Measurements from ENCODE around the gene NRG3.

Gene NRG3

GRCh38 chr10:82692458-82692857, 817.5 kb downstream of the NRG3 start:
- Histone ChIP-seq H3K4me3 (ENCODE audit: low read length) (no peak overlapping the region), H3K4me1 (ENCODE audit: control insufficient read depth, low read length) (no peaks in the 10 kb centered on the region), H3K9me3 (ENCODE audit: control insufficient read depth, insufficient read depth, low read length) (0 out of 2 replicates have a peak, but pooled peaks cover 4% of the 10 kb centered on the region), H3K9me2 (replicated peaks; ENCODE audit: control insufficient read depth, low read length) (no peaks in the 10 kb centered on the region), H3K79me2 (ENCODE audit: control insufficient read depth, low read length) (no peaks in the 10 kb centered on the region), H3K27me3 (ENCODE audit: control insufficient read depth, low read length) (no peaks in the 10 kb centered on the region), H3K27ac (ENCODE audit: low read depth, low read length) (no peak overlapping the region), H3F3A (ENCODE audit: control insufficient read depth, insufficient read depth) (no peaks in the 10 kb centered on the region), H3K36me3 (ENCODE audit: control insufficient read depth, low read length) (no peaks in the 10 kb centered on the region), H4K20me1 (ENCODE audit: control insufficient read depth, insufficient read depth, low read depth, low read length) (no peaks in the 10 kb centered on the region), H3K4me2 (ENCODE audit: low read length) (no peak overlapping the region)
- TF ChIP-seq EZH2phosphoT487 (IDR thresholded peaks at IDR 0.05; ENCODE audit: borderline replicate concordance, low read length) (no peak), CTCF (IDR thresholded peaks at IDR 0.05; ENCODE audit: low read depth, low read length, poor library complexity, severe bottlenecking) (no peak)

- Histone ChIP-seq H3K4me3 (ENCODE audit: low read length) (no peak overlapping the region), H3K79me2 (ENCODE audit: control insufficient read depth, low read length) (no peaks in the 10 kb centered on the region), H3F3A (ENCODE audit: control insufficient read depth, insufficient read depth) (no peaks in the 10 kb centered on the region), H4K20me1 (ENCODE audit: control insufficient read depth, insufficient read depth, low read depth, low read length) (no peaks in the 10 kb centered on the region), H3K36me3 (ENCODE audit: control insufficient read depth, low read length) (no peaks in the 10 kb centered on the region), H3K4me2 (ENCODE audit: low read length) (no peak overlapping the region), H3K27me3 (ENCODE audit: control insufficient read depth, low read length) (no peaks in the 10 kb centered on the region), H3K27ac (ENCODE audit: low read depth, low read length) (no peak overlapping the region), H3K4me1 (ENCODE audit: control insufficient read depth, low read length) (no peaks in the 10 kb centered on the region), H3K9me3 (ENCODE audit: control insufficient read depth, insufficient read depth, low read length) (no peaks in the 10 kb centered on the region), H3K9me2 (replicated peaks; ENCODE audit: control insufficient read depth, low read length) (no peaks in the 10 kb centered on the region)
- TF ChIP-seq CTCF (IDR thresholded peaks at IDR 0.05; ENCODE audit: low read depth, low read length, poor library complexity, severe bottlenecking) (no peak), EZH2phosphoT487 (IDR thresholded peaks at IDR 0.05; ENCODE audit: borderline replicate concordance, low read length) (no peak)
These were observed 846.8 kb downstream of the NRG3 start for GRCh38 chr10:82721831-82722230.

- Histone ChIP-seq H3K27ac (ENCODE audit: low read depth, low read length) (no peak overlapping the region), H4K20me1 (ENCODE audit: control insufficient read depth, insufficient read depth, low read depth, low read length) (no peaks in the 10 kb centered on the region), H3K9me3 (ENCODE audit: control insufficient read depth, insufficient read depth, low read length) (no peaks in the 10 kb centered on the region), H3K4me3 (ENCODE audit: low read length) (no peak overlapping the region), H3K79me2 (ENCODE audit: control insufficient read depth, low read length) (no peaks in the 10 kb centered on the region), H3K4me1 (ENCODE audit: control insufficient read depth, low read length) (no peaks in the 10 kb centered on the region), H3F3A (ENCODE audit: control insufficient read depth, insufficient read depth) (no peaks in the 10 kb centered on the region), H3K9me2 (replicated peaks; ENCODE audit: control insufficient read depth, low read length) (no peaks in the 10 kb centered on the region), H3K36me3 (ENCODE audit: control insufficient read depth, low read length) (no peaks in the 10 kb centered on the region), H3K27me3 (ENCODE audit: control insufficient read depth, low read length) (no peaks in the 10 kb centered on the region), H3K4me2 (ENCODE audit: low read length) (no peak overlapping the region)
- TF ChIP-seq CTCF (IDR thresholded peaks at IDR 0.05; ENCODE audit: low read depth, low read length, poor library complexity, severe bottlenecking) (no peak), EZH2phosphoT487 (IDR thresholded peaks at IDR 0.05; ENCODE audit: borderline replicate concordance, low read length) (no peak)
These were observed 847.3 kb downstream of the NRG3 start for GRCh38 chr10:82722273-82722672.

GRCh38 chr10:82736305-82736704, 861.3 kb downstream of the NRG3 start:
- TF ChIP-seq EZH2phosphoT487 (IDR thresholded peaks at IDR 0.05; ENCODE audit: borderline replicate concordance, low read length) = no peak
- no peak for TF ChIP-seq CTCF (IDR thresholded peaks at IDR 0.05; ENCODE audit: low read depth, low read length, poor library complexity, severe bottlenecking)
- Histone ChIP-seq H3K36me3 (ENCODE audit: control insufficient read depth, low read length) (no peaks in the 10 kb centered on the region), H3K27me3 (ENCODE audit: control insufficient read depth, low read length) (no peaks in the 10 kb centered on the region)

More at GRCh38 chr10:82736305-82736704, 861.3 kb downstream of the NRG3 start:
- Histone ChIP-seq H3F3A (ENCODE audit: control insufficient read depth, insufficient read depth) (no peaks in the 10 kb centered on the region), H3K9me2 (replicated peaks; ENCODE audit: control insufficient read depth, low read length) (no peaks in the 10 kb centered on the region), H3K4me3 (ENCODE audit: low read length) (no peak overlapping the region), H3K27ac (ENCODE audit: low read depth, low read length) (no peak overlapping the region), H3K4me2 (ENCODE audit: low read length) (no peak overlapping the region), H3K79me2 (ENCODE audit: control insufficient read depth, low read length) (no peaks in the 10 kb centered on the region), H3K9me3 (ENCODE audit: control insufficient read depth, insufficient read depth, low read length) (no peaks in the 10 kb centered on the region), H3K4me1 (ENCODE audit: control insufficient read depth, low read length) (no peaks in the 10 kb centered on the region), H4K20me1 (ENCODE audit: control insufficient read depth, insufficient read depth, low read depth, low read length) (no peaks in the 10 kb centered on the region)

Measured in DOHH2 (cell line).